HCT116 (cell line): ENCODE results near the gene HMGCS2. TPM values are rescaled to one million over a fixed set of nuclear protein-coding genes. Genes with fewer than 3 reads are reported as not detected.

Experiments
- total RNA-seq: library from RNA; stranded (reverse); gene quantifications from one replicate; pipeline ENCODE4 v1.2.1, GENCODE V29; 2021; ENCODE audit not compliant: unreplicated experiment

HMGCS2 gene
- total RNA-seq, 1 experiment from 2014 or later = 0.20 TPM

Other genes with a start within 250 kb of the HMGCS2 start
- gene ZNF697, start 120.6 kb downstream of the HMGCS2 start, total RNA-seq = 5.9 TPM
- 187 TPM for gene PHGDH, start 57.0 kb downstream of the HMGCS2 start, total RNA-seq
- not detected for gene REG4, start 42.6 kb upstream of the HMGCS2 start, total RNA-seq
- gene ADAM30, start 127.6 kb upstream of the HMGCS2 start, total RNA-seq = not detected